CD4-positive, alpha-beta T cell treated with Interleukin-6 for 4 hours (primary cell): ENCODE measurements around the gene LRRC57.
"Not testable (repeated sequence)": the region's sequence is repeated elsewhere in the genome, so short reads cannot be mapped to it uniquely, and the experiment has no call there.

Source experiments
- DNase-seq: peaks from one replicate; pipeline ENCODE4 v3.0.0-alpha.2; 2020; ENCODE audit warnings: mixed read lengths

Gene LRRC57

GRCh38 chr15:42548249-42549031 is at the start of gene LRRC57, which contains the start of gene HAUS2:
Gene LRRC57, minus strand, starts transcription at chr15:42548793. Its CDS starts 359 bp downstream, at chr15:42548434.
Gene HAUS2, plus strand, starts transcription at chr15:42548838. Its CDS starts 35 bp downstream, at chr15:42548873.
- peak; percentile 90 for DNase-seq

- DNase-seq = no peak
Measured at GRCh38 chr15:42595626-42596240, 47.1 kb upstream of the LRRC57 start.

GRCh38 chr15:42594095-42594494 is 45.5 kb upstream of the LRRC57 start:
- no peak for DNase-seq

- DNase-seq = no peak
Measured at GRCh38 chr15:42593143-42593542, 44.5 kb upstream of the LRRC57 start.

- no peak for DNase-seq
Measured at GRCh38 chr15:42592716-42593115, 44.1 kb upstream of the LRRC57 start.

GRCh38 chr15:42591238-42591934 is 42.8 kb upstream of the LRRC57 start:
- no peak for DNase-seq

- DNase-seq = no peak
Measured at GRCh38 chr15:42590619-42591237, 42.1 kb upstream of the LRRC57 start.

GRCh38 chr15:42584031-42584765 is 35.6 kb upstream of the LRRC57 start:
- DNase-seq = no peak

GRCh38 chr15:42582569-42583375 is 34.2 kb upstream of the LRRC57 start:
- DNase-seq = no peak

- DNase-seq = peak; percentile 89
Measured at GRCh38 chr15:42581272-42581730, 32.7 kb upstream of the LRRC57 start.

- DNase-seq = no peak
Measured at GRCh38 chr15:42578984-42579537, 30.5 kb upstream of the LRRC57 start.

- no peak for DNase-seq
Measured at GRCh38 chr15:42577514-42578031, 29.0 kb upstream of the LRRC57 start.

- DNase-seq = no peak
Measured at GRCh38 chr15:42576776-42577175, 28.2 kb upstream of the LRRC57 start.

- DNase-seq = no peak
Measured at GRCh38 chr15:42576040-42576594, 27.5 kb upstream of the LRRC57 start.

GRCh38 chr15:42575188-42576039 is 26.8 kb upstream of the LRRC57 start, which contains the start of gene STARD9:
Gene STARD9, plus strand, starts transcription at chr15:42575606. Its CDS starts 110 bp downstream, at chr15:42575716.
- DNase-seq = peak; percentile 97

GRCh38 chr15:42558739-42559138 is 10.1 kb upstream of the LRRC57 start:
- DNase-seq = no peak

- not testable (repeated sequence) for DNase-seq
Measured at GRCh38 chr15:42556550-42557207, 8.1 kb upstream of the LRRC57 start.

GRCh38 chr15:42553554-42553953 is 5.0 kb upstream of the LRRC57 start:
- no peak for DNase-seq
